IgD-negative memory B cell (primary cell): ENCODE measurements around the gene TIE1. TPM values are rescaled to one million over a fixed set of nuclear protein-coding genes. Genes with fewer than 3 reads are reported as not detected.
A peak's percentile ranks its signal among the peaks of the same experiment; 100 is the strongest.

Experiments
- H3K27ac Mint-ChIP-seq, 3 donors: one replicate each; pipeline ENCODE4 v1.8.0; 2020 to 2022; ENCODE audit warnings: mild to moderate bottlenecking in 3 of 3, mixed read lengths in 3 of 3, moderate library complexity in 1 of 3
- H3K27me3 Mint-ChIP-seq: one replicate; pipeline ENCODE4 v1.8.0; 2021; ENCODE audit warnings: mixed read lengths
- H3K36me3 Mint-ChIP-seq: one replicate; pipeline ENCODE4 v1.8.0; 2020; ENCODE audit warnings: mild to moderate bottlenecking, mixed read lengths
- H3K4me1 Mint-ChIP-seq, 3 donors: one replicate each; pipeline ENCODE4 v1.8.0; 2020 to 2022; ENCODE audit warnings: mixed read lengths in 3 of 3, mild to moderate bottlenecking in 1 of 3
- H3K4me3 Mint-ChIP-seq, 4 donors: one replicate each; pipeline ENCODE4 v1.8.0; 2020 to 2022; ENCODE audit warnings: mild to moderate bottlenecking in 4 of 4, mixed read lengths in 4 of 4, moderate library complexity in 3 of 4
- H3K9me3 Mint-ChIP-seq, 3 donors: one replicate each; pipeline ENCODE4 v1.8.0; 2020 to 2021; ENCODE audit warnings: mixed read lengths in 3 of 3, mild to moderate bottlenecking in 1 of 3
- polyA plus RNA-seq: library from polyadenylated mRNA; unstranded; fragments of 300-500 nt; fragmentation: Illumina TruSeq; gene quantifications from one replicate; pipeline ENCODE4 v1.2.3, GENCODE V29; 2021

TIE1 gene
- polyA plus RNA-seq: not detected

DNA sequence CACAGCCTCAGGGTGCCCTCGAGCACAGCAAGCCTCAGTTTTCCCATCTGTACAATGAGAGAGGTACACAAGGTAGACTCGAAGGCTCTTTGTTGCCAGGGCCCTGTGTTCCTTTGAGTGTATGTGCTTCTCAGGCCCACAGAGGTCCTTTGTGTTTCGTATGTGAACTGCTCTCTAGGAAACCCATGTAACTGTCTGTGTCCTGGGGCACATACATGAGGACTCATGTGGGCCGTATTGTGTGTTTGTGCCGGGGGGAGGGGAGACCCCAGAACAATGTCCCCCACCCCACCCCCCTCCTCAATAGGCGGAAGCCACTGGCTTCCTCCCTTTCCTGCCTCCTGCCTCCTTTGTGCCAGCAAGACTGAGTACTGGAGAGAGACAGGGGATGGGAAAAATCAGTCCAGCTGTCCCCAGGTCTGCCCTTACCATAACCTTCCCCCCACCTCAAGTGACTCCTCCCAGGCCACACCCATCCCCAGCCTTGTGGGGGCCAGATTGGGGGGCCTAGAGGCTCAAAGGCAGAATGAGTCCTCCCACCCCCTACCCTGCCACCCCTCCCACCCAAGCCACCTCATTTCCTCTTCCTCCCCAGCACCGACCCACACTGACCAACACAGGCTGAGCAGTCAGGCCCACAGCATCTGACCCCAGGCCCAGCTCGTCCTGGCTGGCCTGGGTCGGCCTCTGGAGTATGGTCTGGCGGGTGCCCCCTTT, at the start of gene TIE1:
TIE1 (plus strand) TSS at position 605 of the 717 bp plus-strand sequence; CDS start at position 695, 90 bp downstream.
- H3K36me3 Mint-ChIP-seq: no peaks in the 10 kb centered on the region
- no peaks in the 10 kb centered on the region for H3K9me3 Mint-ChIP-seq
- no peak within 1 kb of the TSS for H3K4me3 Mint-ChIP-seq
- no peak within 1 kb of the TSS for H3K27ac Mint-ChIP-seq
- peaks cover 13% of the 10 kb centered on the region for H3K27me3 Mint-ChIP-seq
- peaks cover 0 to 4% (median 0%) of the 10 kb centered on the region in 3 donors for H3K4me1 Mint-ChIP-seq

DNA sequence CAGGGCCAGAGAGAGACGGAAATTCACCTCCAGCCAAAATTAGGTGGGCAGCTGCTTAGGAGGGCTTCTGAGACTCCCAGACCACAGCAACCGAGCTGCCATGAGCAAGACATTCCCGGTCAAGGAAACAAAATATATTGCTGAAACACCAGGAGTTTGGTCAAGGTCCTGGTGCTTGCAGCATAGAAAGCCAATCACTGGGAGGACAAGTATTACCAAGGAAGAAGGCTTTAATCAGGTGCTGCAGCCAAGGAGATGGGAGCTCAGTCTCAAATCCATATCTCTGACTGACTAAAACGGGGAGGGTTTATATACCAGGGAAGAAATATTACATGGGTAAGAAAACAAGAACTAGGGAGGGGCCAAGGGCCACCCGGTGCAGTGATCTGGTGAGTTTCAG, 49.8 kb upstream of the TIE1 start:
- Mint-ChIP-seq H3K4me1 (no peaks in the 10 kb centered on the region), H3K27ac (peak overlapping the region in 1 of 3 donors; percentile 4), H3K4me3 (no peak overlapping the region), H3K27me3 (peaks cover 3% of the 10 kb centered on the region), H3K9me3 (peaks cover 0 to 4% (median 1%) of the 10 kb centered on the region in 3 donors), H3K36me3 (peaks cover 1% of the 10 kb centered on the region)

GRCh38 chr1:43252225-43252624, 48.6 kb upstream of the TIE1 start:
- H3K27ac Mint-ChIP-seq: no peak overlapping the region
- H3K4me1 Mint-ChIP-seq: no peaks in the 10 kb centered on the region
- peaks cover 0 to 2% (median 1%) of the 10 kb centered on the region in 3 donors for H3K9me3 Mint-ChIP-seq

DNA sequence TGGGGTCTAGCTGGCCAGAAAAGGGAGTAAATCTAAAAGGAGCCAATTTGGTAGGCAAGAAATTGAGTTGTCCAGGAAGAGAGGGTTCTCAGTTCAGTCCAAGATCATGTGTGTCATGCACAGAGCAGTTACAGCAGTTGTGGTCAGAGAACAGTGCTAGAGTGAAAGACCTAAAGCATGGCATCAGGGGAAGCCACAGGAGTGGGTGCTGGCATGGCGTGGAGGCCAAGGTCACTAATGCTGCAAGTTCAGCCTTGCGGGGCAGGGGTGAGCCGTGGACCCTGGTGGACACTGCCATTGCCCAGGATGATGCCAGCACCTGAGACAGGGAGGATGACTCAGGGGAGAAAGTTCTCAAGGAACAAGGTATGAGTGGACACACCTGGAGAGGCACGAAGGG, 47.6 kb upstream of the TIE1 start:
- Mint-ChIP-seq H3K4me3 (no peak overlapping the region), H3K27ac (peak overlapping the region in 1 of 3 donors; percentile 14), H3K9me3 (peaks cover 0 to 4% (median 2%) of the 10 kb centered on the region in 3 donors), H3K27me3 (peaks cover 9% of the 10 kb centered on the region), H3K36me3 (peaks cover 3% of the 10 kb centered on the region), H3K4me1 (no peaks in the 10 kb centered on the region)

More at GRCh38 chr1:43252225-43252624, 48.6 kb upstream of the TIE1 start:
- H3K36me3 Mint-ChIP-seq: no peaks in the 10 kb centered on the region
- H3K27me3 Mint-ChIP-seq: peaks cover 7% of the 10 kb centered on the region
- no peak overlapping the region for H3K4me3 Mint-ChIP-seq

GRCh38 chr1:43253876-43254275, 46.9 kb upstream of the TIE1 start:
- H3K27ac Mint-ChIP-seq: no peak overlapping the region

DNA sequence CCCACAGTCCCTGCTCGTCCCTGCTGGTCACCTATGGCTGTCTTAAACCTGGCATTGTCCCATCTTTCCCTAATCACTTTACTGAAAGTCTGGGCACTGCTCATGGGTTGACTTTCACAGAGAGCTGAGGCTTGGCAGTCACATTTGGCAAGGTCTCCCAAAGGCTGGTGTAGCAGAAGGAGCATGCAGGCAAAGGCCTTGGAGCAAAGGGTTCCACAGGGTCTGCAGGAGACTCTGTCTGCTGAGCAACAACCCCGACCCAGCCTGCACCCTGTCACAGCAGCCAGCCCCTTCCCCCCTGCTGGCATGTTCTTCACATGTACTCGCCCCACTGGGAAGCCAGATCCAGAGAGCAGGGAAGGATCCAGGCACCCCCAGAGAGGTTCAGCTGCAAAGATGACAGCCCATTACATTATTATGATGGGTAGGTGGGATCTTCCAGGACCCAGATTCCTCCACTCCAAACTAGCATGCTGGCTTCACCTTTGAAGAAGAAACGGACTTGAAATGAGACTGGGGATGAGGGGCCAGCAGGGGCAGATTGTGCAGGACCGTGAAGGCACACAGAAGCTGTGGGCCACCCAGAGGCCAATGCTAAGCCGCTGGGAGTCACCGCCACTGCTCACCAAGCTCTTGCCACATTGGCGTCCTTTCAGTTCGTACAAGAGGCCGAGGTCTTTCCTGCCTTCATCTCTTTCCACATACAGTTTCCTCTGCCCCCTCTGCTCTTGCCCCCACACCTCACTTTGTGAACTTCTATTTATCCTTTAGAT, 45.2 kb upstream of the TIE1 start:
- peaks cover 3% of the 10 kb centered on the region for H3K36me3 Mint-ChIP-seq
- peak overlapping the region in 1 of 3 donors; percentile 34 for H3K27ac Mint-ChIP-seq
- peaks cover 9% of the 10 kb centered on the region for H3K27me3 Mint-ChIP-seq
- no peaks in the 10 kb centered on the region for H3K4me1 Mint-ChIP-seq
- H3K9me3 Mint-ChIP-seq: peaks cover 0 to 7% (median 2%) of the 10 kb centered on the region in 3 donors
- no peak overlapping the region for H3K4me3 Mint-ChIP-seq

More at GRCh38 chr1:43253876-43254275, 46.9 kb upstream of the TIE1 start:
- Mint-ChIP-seq H3K36me3 (peaks cover 3% of the 10 kb centered on the region), H3K4me1 (no peaks in the 10 kb centered on the region), H3K4me3 (no peak overlapping the region), H3K27me3 (peaks cover 9% of the 10 kb centered on the region), H3K9me3 (peaks cover 0 to 9% (median 2%) of the 10 kb centered on the region in 3 donors)

- H3K4me1 Mint-ChIP-seq: no peaks in the 10 kb centered on the region
- H3K27ac Mint-ChIP-seq: no peak overlapping the region
- H3K4me3 Mint-ChIP-seq: no peak overlapping the region
- H3K36me3 Mint-ChIP-seq: peaks cover 3% of the 10 kb centered on the region
- H3K27me3 Mint-ChIP-seq: peaks cover 5% of the 10 kb centered on the region
- peaks cover 0 to 7% (median 0%) of the 10 kb centered on the region in 3 donors for H3K9me3 Mint-ChIP-seq
Observed at GRCh38 chr1:43256675-43257570, 43.9 kb upstream of the TIE1 start.

DNA sequence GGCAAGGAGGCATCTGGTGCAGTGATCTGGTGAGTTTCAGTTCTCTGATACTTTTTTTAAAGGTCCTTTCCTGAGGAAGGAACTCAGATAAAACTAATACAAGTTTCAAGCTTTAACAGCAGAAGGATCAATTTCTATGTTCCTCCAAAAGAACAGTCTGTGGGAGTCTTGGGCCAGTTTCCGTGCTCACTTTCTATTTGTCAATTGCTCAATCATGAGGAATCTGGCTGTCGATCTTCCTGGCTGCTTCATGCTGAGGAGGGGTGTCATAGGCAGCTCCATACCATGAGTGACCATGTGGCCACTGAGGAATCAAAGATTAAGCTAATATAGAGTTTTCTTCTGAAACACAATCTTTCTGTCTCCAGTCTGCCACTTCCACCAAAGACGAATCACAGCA, 42.4 kb upstream of the TIE1 start:
- H3K27me3 Mint-ChIP-seq: peaks cover 5% of the 10 kb centered on the region
- peaks cover 3% of the 10 kb centered on the region for H3K36me3 Mint-ChIP-seq
- no peak overlapping the region for H3K27ac Mint-ChIP-seq
- no peak overlapping the region for H3K4me3 Mint-ChIP-seq
- H3K4me1 Mint-ChIP-seq: no peaks in the 10 kb centered on the region
- H3K9me3 Mint-ChIP-seq: peaks cover 0 to 13% (median 4%) of the 10 kb centered on the region in 3 donors

GRCh38 chr1:43265431-43265830, 35.4 kb upstream of the TIE1 start:
- Mint-ChIP-seq H3K36me3 (peaks cover 3% of the 10 kb centered on the region), H3K4me1 (peaks cover 0 to under 1% (median 0%) of the 10 kb centered on the region in 3 donors), H3K4me3 (no peak overlapping the region), H3K27me3 (peaks cover 9% of the 10 kb centered on the region), H3K27ac (no peak overlapping the region), H3K9me3 (peaks cover 0 to 9% (median 9%) of the 10 kb centered on the region in 3 donors)

GRCh38 chr1:43266881-43267280, 33.9 kb upstream of the TIE1 start:
- Mint-ChIP-seq H3K9me3 (peaks cover 0 to 11% (median 9%) of the 10 kb centered on the region in 3 donors), H3K4me1 (peaks cover 0 to 6% (median 2%) of the 10 kb centered on the region in 3 donors), H3K27me3 (peaks cover 21% of the 10 kb centered on the region), H3K4me3 (no peak overlapping the region), H3K27ac (no peak overlapping the region), H3K36me3 (peaks cover 3% of the 10 kb centered on the region)

- Mint-ChIP-seq H3K9me3 (peaks cover 0 to 11% (median 9%) of the 10 kb centered on the region in 3 donors), H3K27ac (no peak overlapping the region), H3K36me3 (peaks cover 3% of the 10 kb centered on the region), H3K4me1 (peaks cover 0 to 6% (median 2%) of the 10 kb centered on the region in 3 donors), H3K4me3 (no peak overlapping the region), H3K27me3 (peaks cover 21% of the 10 kb centered on the region)
Observed at GRCh38 chr1:43267291-43267805, 33.4 kb upstream of the TIE1 start.

- peaks cover 21% of the 10 kb centered on the region for H3K27me3 Mint-ChIP-seq
- H3K4me3 Mint-ChIP-seq: no peak overlapping the region
- peaks cover 0 to 5% (median 5%) of the 10 kb centered on the region in 3 donors for H3K9me3 Mint-ChIP-seq
- peaks cover 0 to 6% (median 2%) of the 10 kb centered on the region in 3 donors for H3K4me1 Mint-ChIP-seq
- H3K27ac Mint-ChIP-seq: no peak overlapping the region
- peaks cover 3% of the 10 kb centered on the region for H3K36me3 Mint-ChIP-seq
Observed at GRCh38 chr1:43267818-43268425, 32.9 kb upstream of the TIE1 start.

DNA sequence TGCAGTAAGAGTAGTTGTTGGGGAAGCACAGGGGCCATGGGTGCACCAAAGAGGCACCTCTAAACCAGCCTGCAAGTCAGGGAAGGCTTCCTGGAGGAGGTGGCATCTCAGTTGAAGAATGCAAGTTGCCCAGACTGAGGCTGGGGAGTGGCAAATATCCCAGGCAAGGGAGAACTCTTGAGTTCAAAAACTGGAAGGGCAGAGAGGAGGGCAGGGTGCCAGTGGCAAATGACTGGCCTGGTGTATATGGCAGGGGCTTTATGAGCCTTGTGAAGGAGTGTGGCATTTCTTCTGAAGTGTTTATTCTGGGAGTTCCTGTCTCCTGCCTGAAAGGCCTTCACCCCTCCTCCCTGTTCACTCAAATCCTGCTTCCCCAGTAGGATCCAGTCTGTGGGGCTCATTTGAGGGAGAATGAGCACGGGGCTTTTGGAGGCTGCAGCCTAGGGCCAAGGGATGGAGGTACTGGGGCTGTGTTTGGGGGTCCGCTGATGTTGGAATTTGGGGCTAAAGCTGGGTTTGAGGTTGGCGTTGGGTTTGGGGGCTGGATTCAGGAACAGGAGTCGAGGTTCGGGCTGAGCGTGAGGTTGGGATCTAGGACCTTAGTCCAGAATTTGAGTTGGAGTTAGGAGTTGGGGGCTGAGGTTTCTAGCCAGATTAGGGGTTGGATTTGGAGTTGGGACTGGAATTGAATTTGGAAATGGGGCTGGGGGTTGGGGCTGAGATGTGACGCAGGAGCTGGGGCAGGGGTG, 31.0 kb upstream of the TIE1 start, which contains the start of gene TMEM125:
TMEM125 (plus strand) TSS at position 357 of the 749 bp plus-strand sequence. CDS start 2,740 bp downstream, outside the sequence.
- H3K36me3 Mint-ChIP-seq: no peaks in the 10 kb centered on the region
- H3K4me3 Mint-ChIP-seq: peak within 1 kb of the TSS in 3 of 4 donors; percentile 52 to 87 (median 83)
- peaks cover 0 to 2% (median 0%) of the 10 kb centered on the region in 3 donors for H3K9me3 Mint-ChIP-seq
- H3K4me1 Mint-ChIP-seq: peaks cover 0 to 11% (median 5%) of the 10 kb centered on the region in 3 donors
- H3K27me3 Mint-ChIP-seq: peaks cover 21% of the 10 kb centered on the region
- no peak within 1 kb of the TSS for H3K27ac Mint-ChIP-seq
